Upper lobe of left lung (tissue), 6 donors: ENCODE measurements around the gene ADAMTS7. TPM values are rescaled to one million over a fixed set of nuclear protein-coding genes. Genes with fewer than 3 reads are reported as not detected.
"Not testable (repeated sequence)": the region's sequence is repeated elsewhere in the genome, so short reads cannot be mapped to it uniquely, and the experiment has no call there.

ENCODE experiments used
- ATAC-seq, 2 donors: fragments of 200-7000 bp; cut with Tn5 transposase; one replicate each; pipeline ENCODE4 v1.9.1; 2022; ENCODE audit warnings: mild to moderate bottlenecking in 2 of 2, moderate library complexity in 2 of 2; ENCODE audit not compliant: low FRiP score in 2 of 2
- DNase-seq, 2 donors: peaks; one replicate each; pipeline ENCODE4 v3.0.0-alpha.2; 2019 to 2020
- H3K27ac ChIP-seq, 4 donors: fragments of 200-600 bp; sonication (generic); one replicate each; pipeline ENCODE4 v1.5.1; 2016 to 2019
- H3K27me3 ChIP-seq, 4 donors: fragments of 200-600 bp; sonication (generic); one replicate each; pipeline ENCODE4 v1.5.1; 2017 to 2019
- H3K36me3 ChIP-seq, 4 donors: fragments of 200-600 bp; sonication (generic); one replicate each; pipeline ENCODE4 v1.5.1; 2016 to 2019
- H3K4me1 ChIP-seq, 4 donors: fragments of 200-600 bp; sonication (generic); one replicate each; pipeline ENCODE4 v1.5.1; 2018 to 2019
- H3K4me3 ChIP-seq, 4 donors: fragments of 200-600 bp; sonication (generic); one replicate each; pipeline ENCODE4 v1.5.1; 2017 to 2019; ENCODE audit warnings: mild to moderate bottlenecking in 2 of 4, moderate library complexity in 1 of 4
- H3K9me3 ChIP-seq, 4 donors: fragments of 200-600 bp; sonication (generic); one replicate each; pipeline ENCODE4 v1.5.1; 2018 to 2019
- EP300 ChIP-seq, 4 donors: sonication (generic); formaldehyde crosslinking; IDR thresholded peaks; one replicate each; pipeline ENCODE4 v1.5.1; 2017; ENCODE audit warnings: antibody characterized with exemption in 4 of 4, control low read depth in 2 of 4
- POLR2A ChIP-seq, 4 donors: fragments of 450-650 bp; IDR thresholded peaks; one replicate each; pipeline ENCODE4 v1.5.1; 2016 to 2017; ENCODE audit warnings: antibody characterized with exemption in 4 of 4, mild to moderate bottlenecking in 2 of 4
- POLR2AphosphoS5 ChIP-seq, 2 donors: sonication (generic); formaldehyde crosslinking; IDR thresholded peaks; one replicate each; pipeline ENCODE4 v1.5.1; 2017; ENCODE audit warnings: antibody characterized with exemption in 2 of 2
- WGBS, 2 donors: methylation state at CpG; one replicate each; pipeline ENCODE4 v1.1.5; 2017 to 2018; 5-methylcytosine and 5-hydroxymethylcytosine counted together
- total RNA-seq, 6 donors: library from RNA; depleted of rRNA in 4 of 6; stranded (reverse); fragments of >200 nt in 4 of 6; gene quantifications; one replicate each; pipeline versions ENCODE4 v1.1.0 to v1.2.1, GENCODE V29; 2016 to 2021
- TF ChIP-seq, protein P1 (sequence below), 6 experiments: fragments of 450-650 bp in 4 of 6; fragments of 200-600 bp in 2 of 6; sonication (generic) in 2 of 6; IDR thresholded peaks; one replicate each; pipeline ENCODE4 v1.5.1; 2016 to 2019; ENCODE audit warnings: antibody characterized with exemption in 6 of 6
- donor health status: DM: no; HTN: no; CAD: no; lungs with moderate emphysema.
- donor health status: DM: no; HTN: yes; CAD: no; lungs with severe emphysema.

Gene ADAMTS7
- total RNA-seq, 6 donors from 2014 or later: 1.8 to 10.2 (median 5.1) TPM

DNA sequence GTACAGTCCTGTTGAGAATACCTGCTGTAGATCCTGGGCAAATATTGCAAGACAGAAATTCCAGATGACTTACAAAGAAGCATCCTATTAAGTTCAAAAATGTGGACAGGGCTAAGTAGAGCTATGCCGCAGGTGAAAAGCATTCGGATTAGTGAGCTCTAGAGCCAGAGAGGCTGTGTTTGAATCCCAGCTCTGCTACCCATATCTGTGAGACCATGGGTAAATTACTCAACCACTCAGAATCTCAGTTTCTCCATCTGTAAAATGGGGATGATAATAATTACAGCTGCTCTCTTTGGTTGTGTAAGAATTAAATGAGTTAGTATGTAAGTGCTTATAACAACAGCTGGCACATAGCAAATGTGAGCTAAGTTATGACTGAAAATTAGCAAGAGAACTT lies 3.9 kb downstream of the ADAMTS7 start:
- TF ChIP-seq POLR2AphosphoS5 (IDR thresholded peaks at IDR 0.05) (no peak), EP300 (IDR thresholded peaks at IDR 0.05) (no peak), POLR2A (IDR thresholded peaks at IDR 0.05) (no peak)
- TF ChIP-seq, protein P1, sequence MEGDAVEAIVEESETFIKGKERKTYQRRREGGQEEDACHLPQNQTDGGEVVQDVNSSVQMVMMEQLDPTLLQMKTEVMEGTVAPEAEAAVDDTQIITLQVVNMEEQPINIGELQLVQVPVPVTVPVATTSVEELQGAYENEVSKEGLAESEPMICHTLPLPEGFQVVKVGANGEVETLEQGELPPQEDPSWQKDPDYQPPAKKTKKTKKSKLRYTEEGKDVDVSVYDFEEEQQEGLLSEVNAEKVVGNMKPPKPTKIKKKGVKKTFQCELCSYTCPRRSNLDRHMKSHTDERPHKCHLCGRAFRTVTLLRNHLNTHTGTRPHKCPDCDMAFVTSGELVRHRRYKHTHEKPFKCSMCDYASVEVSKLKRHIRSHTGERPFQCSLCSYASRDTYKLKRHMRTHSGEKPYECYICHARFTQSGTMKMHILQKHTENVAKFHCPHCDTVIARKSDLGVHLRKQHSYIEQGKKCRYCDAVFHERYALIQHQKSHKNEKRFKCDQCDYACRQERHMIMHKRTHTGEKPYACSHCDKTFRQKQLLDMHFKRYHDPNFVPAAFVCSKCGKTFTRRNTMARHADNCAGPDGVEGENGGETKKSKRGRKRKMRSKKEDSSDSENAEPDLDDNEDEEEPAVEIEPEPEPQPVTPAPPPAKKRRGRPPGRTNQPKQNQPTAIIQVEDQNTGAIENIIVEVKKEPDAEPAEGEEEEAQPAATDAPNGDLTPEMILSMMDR (IDR thresholded peaks at IDR 0.05): no peak

DNA sequence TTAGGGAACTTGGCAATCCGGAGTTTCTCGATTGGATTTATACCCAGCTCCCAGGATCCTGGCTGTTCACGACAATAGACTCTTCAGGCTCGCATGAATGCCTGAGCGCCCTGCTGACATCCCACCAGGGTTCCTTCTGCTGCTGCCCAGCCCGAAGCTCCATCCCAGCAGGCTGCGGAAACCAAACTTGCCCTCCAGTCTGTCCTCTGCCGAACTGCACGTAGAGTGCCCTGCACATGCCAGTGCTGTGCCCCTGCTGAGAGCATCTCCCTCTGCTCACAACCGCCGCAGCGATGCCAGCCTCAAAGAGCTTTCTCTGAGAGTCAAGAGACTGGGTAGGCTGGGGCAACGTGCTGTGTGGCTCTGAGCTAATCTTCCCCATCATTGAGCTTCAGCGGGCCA lies 6.9 kb downstream of the ADAMTS7 start:
- H3K27me3 ChIP-seq: no peaks in the 10 kb centered on the region
- no peak overlapping the region for H3K4me3 ChIP-seq
- no peaks in the 10 kb centered on the region for H3K9me3 ChIP-seq
- H3K4me1 ChIP-seq: no peaks in the 10 kb centered on the region
- no peak for DNase-seq
- no peak overlapping the region for H3K27ac ChIP-seq
- ATAC-seq: no peak
- TF ChIP-seq, protein P1 (IDR thresholded peaks at IDR 0.05): no peak
- no peak for TF ChIP-seq POLR2A (IDR thresholded peaks at IDR 0.05)
- TF ChIP-seq EP300 (IDR thresholded peaks at IDR 0.05): no peak
- no peak for TF ChIP-seq POLR2AphosphoS5 (IDR thresholded peaks at IDR 0.05)
- 81 to 83% methylated on average over 5 to 14 of the region's 14 CpGs for WGBS, 2 donors
- H3K36me3 ChIP-seq: no peaks in the 10 kb centered on the region

More for the DNA sequence above, 3.9 kb downstream of the ADAMTS7 start:
- no peak overlapping the region for H3K4me3 ChIP-seq
- H3K36me3 ChIP-seq: no peaks in the 10 kb centered on the region
- H3K4me1 ChIP-seq: peaks cover 7 to 26% (median 20%) of the 10 kb centered on the region in 4 donors
- 93 to 96% methylated on average over 2 of the region's 2 CpGs for WGBS, 2 donors
- ATAC-seq (no peak), DNase-seq (no peak)
- no peaks in the 10 kb centered on the region for H3K9me3 ChIP-seq
- peaks cover 0 to 13% (median 9%) of the 10 kb centered on the region in 4 donors for H3K27me3 ChIP-seq
- H3K27ac ChIP-seq: no peak overlapping the region

DNA sequence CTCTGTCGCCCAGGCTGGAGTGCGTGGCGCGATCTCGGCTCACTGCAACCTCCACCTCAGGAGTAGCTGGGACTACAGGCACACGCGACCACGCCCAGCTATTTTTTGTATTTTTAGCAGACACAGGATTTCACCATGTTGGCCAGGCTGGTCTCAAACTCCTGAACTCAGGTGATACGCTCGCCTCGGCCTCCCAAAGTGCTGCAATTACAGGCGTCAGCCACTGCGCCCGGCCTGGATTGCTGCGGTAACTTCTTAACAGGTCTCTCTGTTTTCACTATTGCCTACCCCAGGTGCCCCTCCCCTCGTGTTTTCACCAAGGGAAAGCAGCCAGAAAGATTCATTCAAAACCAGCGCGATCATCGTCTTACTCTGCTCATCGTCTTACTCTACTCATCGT lies 10.5 kb downstream of the ADAMTS7 start:
- H3K4me1 ChIP-seq: no peaks in the 10 kb centered on the region
- no peaks in the 10 kb centered on the region for H3K9me3 ChIP-seq
- DNase-seq: no peak
- no peak for ATAC-seq
- peaks cover 0 to under 1% (median 0%) of the 10 kb centered on the region in 4 donors for H3K36me3 ChIP-seq
- H3K27me3 ChIP-seq: no peaks in the 10 kb centered on the region
- no peak for TF ChIP-seq EP300 (IDR thresholded peaks at IDR 0.05)
- H3K4me3 ChIP-seq: no peak overlapping the region
- no peak overlapping the region for H3K27ac ChIP-seq
- WGBS, 2 donors: 92 to 95% methylated on average over 21 of the region's 21 CpGs

DNA sequence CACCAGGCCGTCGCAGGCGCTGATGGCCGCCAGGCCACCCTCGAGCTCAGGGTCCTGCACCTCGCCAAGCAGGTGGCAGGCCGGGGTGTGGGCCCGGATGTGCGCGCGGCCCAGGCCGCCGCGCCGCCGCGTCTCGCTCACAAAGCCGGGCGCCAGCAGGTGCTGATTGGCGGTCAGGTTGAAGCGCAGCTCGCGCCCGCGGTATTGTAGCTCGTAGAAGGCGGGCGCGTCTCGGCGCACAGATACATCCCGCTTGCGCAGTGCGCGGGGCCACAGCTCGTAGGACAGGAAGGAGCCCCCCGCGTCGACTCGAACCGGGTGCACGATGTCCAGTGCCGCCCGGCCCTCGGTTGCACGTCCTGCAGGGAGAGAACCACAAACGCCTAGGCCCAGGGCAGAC lies 11.1 kb downstream of the ADAMTS7 start:
- TF ChIP-seq POLR2AphosphoS5 (IDR thresholded peaks at IDR 0.05): no peak
- TF ChIP-seq EP300 (IDR thresholded peaks at IDR 0.05): no peak
- TF ChIP-seq POLR2A (IDR thresholded peaks at IDR 0.05): no peak
- TF ChIP-seq, protein P1 (IDR thresholded peaks at IDR 0.05): no peak
- 94 to 96% methylated on average over 36 to 48 of the region's 48 CpGs for WGBS, 2 donors
- H3K27me3 ChIP-seq: no peaks in the 10 kb centered on the region
- H3K27ac ChIP-seq: no peak overlapping the region
- peaks cover 0 to 6% (median 2%) of the 10 kb centered on the region in 4 donors for H3K36me3 ChIP-seq
- no peaks in the 10 kb centered on the region for H3K9me3 ChIP-seq
- peak in 1 of 2 donors; percentile 85 for DNase-seq
- no peak overlapping the region for H3K4me3 ChIP-seq
- ATAC-seq: no peak
- H3K4me1 ChIP-seq: no peaks in the 10 kb centered on the region

DNA sequence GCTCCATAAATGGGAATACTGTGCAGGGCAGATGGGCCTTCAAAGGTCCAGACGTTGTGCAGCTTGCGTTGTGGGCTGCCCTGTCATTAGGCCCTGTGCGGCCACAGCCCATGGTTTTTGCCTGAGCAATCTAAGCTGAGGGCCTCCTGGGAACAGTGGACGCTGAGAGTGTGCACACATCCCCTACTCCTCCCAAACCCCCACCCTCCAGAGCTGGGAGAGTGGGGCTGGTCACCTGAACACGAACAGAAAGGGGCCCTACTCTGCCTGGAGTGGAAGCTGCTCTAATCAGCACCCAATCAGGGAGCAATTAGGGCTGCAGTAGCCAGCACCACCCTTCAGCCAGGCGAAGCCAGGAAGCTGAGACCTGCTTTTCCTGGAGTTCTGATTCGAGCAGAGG lies 12.2 kb downstream of the ADAMTS7 start:
- ATAC-seq, H3K4me1 ChIP-seq, H3K36me3 ChIP-seq, H3K9me3 ChIP-seq, DNase-seq, H3K4me3 ChIP-seq, H3K27ac ChIP-seq, H3K27me3 ChIP-seq: not testable (repeated sequence)
- WGBS, 2 donors: 67% methylated on average over 2 of the region's 7 CpGs; no CpG with 5 or more reads in 1 of the 2 donors

DNA sequence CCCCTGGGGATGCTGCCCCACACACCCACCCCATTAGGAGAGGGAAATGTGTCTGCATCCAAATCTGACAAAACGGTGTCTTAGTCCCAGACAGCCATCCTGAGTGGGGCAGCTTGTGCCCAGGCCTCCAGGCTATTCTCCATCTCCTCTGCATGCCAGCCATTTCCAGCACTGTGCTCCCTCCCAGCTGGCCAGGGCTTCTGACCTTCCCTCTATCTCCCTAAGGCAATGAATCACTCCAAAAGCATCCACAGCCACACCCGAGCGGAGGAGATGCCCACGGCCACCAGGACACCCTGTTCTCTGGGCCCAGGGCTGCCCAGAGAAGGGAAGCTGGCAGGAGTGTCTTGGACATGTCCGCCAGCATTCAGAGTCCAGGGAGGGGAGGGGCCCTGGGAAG lies 12.9 kb downstream of the ADAMTS7 start:
- H3K9me3 ChIP-seq, H3K27me3 ChIP-seq, H3K27ac ChIP-seq, H3K36me3 ChIP-seq, DNase-seq, H3K4me3 ChIP-seq, H3K4me1 ChIP-seq: not testable (repeated sequence)
- WGBS, 2 donors: 83 to 92% methylated on average over 3 to 4 of the region's 5 CpGs
- ATAC-seq: peak in 1 of 2 donors; percentile 36
